Thymus (tissue), 14 donors: ENCODE measurements around the gene PSENEN. TPM values are rescaled to one million over a fixed set of nuclear protein-coding genes. Genes with fewer than 3 reads are reported as not detected.

Source experiments
- DNase-seq, 9 donors: peaks; one replicate each; pipeline ENCODE4 v3.0.0-alpha.2; 2013; ENCODE audit warnings: low spot score in 9 of 9, low read depth in 6 of 9, missing footprints in 1 of 9
- H3K27ac ChIP-seq, 2 donors: one replicate each; pipeline ENCODE4 v1.5.1; 2013; ENCODE audit warnings: control low read depth in 1 of 2, low read depth in 1 of 2, low read length in 1 of 2, mild to moderate bottlenecking in 1 of 2, moderate library complexity in 1 of 2
- H3K27me3 ChIP-seq, 2 donors: one replicate each; pipeline ENCODE4 v1.5.1; 2013; ENCODE audit warnings: low read length in 1 of 2; ENCODE audit not compliant: control insufficient read depth in 2 of 2, insufficient read depth in 1 of 2
- H3K36me3 ChIP-seq, 2 donors: one replicate each; pipeline ENCODE4 v1.5.1; 2013; ENCODE audit warnings: low read length in 1 of 2, mild to moderate bottlenecking in 1 of 2, moderate library complexity in 1 of 2; ENCODE audit not compliant: control insufficient read depth in 2 of 2, insufficient read depth in 2 of 2
- H3K4me1 ChIP-seq, 2 donors: one replicate each; pipeline ENCODE4 v1.5.1; 2013; ENCODE audit warnings: low read length in 2 of 2; ENCODE audit not compliant: control insufficient read depth in 2 of 2, insufficient read depth in 2 of 2
- H3K4me3 ChIP-seq, 2 donors: one replicate each; pipeline ENCODE4 v1.5.1; 2013; ENCODE audit warnings: low read length in 2 of 2, control low read depth in 1 of 2, mild to moderate bottlenecking in 1 of 2
- H3K9me3 ChIP-seq, 2 donors: one replicate each; pipeline ENCODE4 v1.5.1; 2013; ENCODE audit warnings: low read length in 1 of 2, mild to moderate bottlenecking in 1 of 2; ENCODE audit not compliant: control insufficient read depth in 2 of 2, insufficient read depth in 1 of 2
- WGBS: extraction: QIAGEN DNeasy Blood & Tissue Kit; methylation state at CpG from one replicate; pipeline ENCODE4 v1.1.7; 2013; 5-methylcytosine and 5-hydroxymethylcytosine counted together
- long read RNA-seq, 10 donors: transcript quantifications; one replicate each; lab custom pipeline, GENCODE V29; 2026
- polyA plus RNA-seq: library from polyadenylated mRNA; stranded (reverse); fragments of 200-250 nt; gene quantifications from one replicate; pipeline ENCODE4 v1.2.3, GENCODE V29; 2013
- total RNA-seq: library from RNA; stranded (reverse); fragments of 120-200 nt; gene quantifications from one replicate; pipeline ENCODE4 v1.2.4, GENCODE V29; 2013
- donor health status: healthy.

The PSENEN gene
- 65.1 TPM for total RNA-seq
- polyA plus RNA-seq, result 104 TPM
- long read RNA-seq, donor 1, transcript PSENEN-202 (4 exons, 1,661 nt), result major isoform, 7 of 8 reads
- long read RNA-seq, donor 1, partial matches to known transcripts, result 0 of 8 reads
- long read RNA-seq, donor 1, other reads (novel, unspliced or antisense), result 0 of 8 reads
- long read RNA-seq, donor 2, transcript PSENEN-202 (4 exons, 1,661 nt), result major isoform, 59 of 77 reads
- long read RNA-seq, donor 2, partial matches to known transcripts, result 13 of 77 reads
- long read RNA-seq, donor 2, other reads (novel, unspliced or antisense), result 0 of 77 reads
- long read RNA-seq, donor 3, transcript PSENEN-203 (3 exons, 833 nt), result minor isoform, 11 of 53 reads
- long read RNA-seq, donor 3, transcript PSENEN-202 (4 exons, 1,661 nt), result major isoform, 24 of 53 reads
- long read RNA-seq, donor 3, partial matches to known transcripts, result 0 of 53 reads
- long read RNA-seq, donor 3, other reads (novel, unspliced or antisense), result 17 of 53 reads
- long read RNA-seq, donor 4, transcript PSENEN-202 (4 exons, 1,661 nt), result major isoform, 8 of 8 reads
- long read RNA-seq, donor 4, partial matches to known transcripts, result 0 of 8 reads
- long read RNA-seq, donor 4, other reads (novel, unspliced or antisense), result 0 of 8 reads
- long read RNA-seq, donor 5, transcript PSENEN-203 (3 exons, 833 nt), result minor isoform, 5 of 70 reads
- long read RNA-seq, donor 5, transcript PSENEN-202 (4 exons, 1,661 nt), result major isoform, 35 of 70 reads
- long read RNA-seq, donor 5, partial matches to known transcripts, result 11 of 70 reads
- long read RNA-seq, donor 5, other reads (novel, unspliced or antisense), result 19 of 70 reads
- long read RNA-seq, donor 6, transcript PSENEN-202 (4 exons, 1,661 nt), result major isoform, 18 of 20 reads
- long read RNA-seq, donor 6, partial matches to known transcripts, result 0 of 20 reads
- long read RNA-seq, donor 6, other reads (novel, unspliced or antisense), result 0 of 20 reads
- long read RNA-seq, donor 7, transcript PSENEN-202 (4 exons, 1,661 nt), result major isoform, 25 of 35 reads
- long read RNA-seq, donor 7, partial matches to known transcripts, result 0 of 35 reads
- long read RNA-seq, donor 7, other reads (novel, unspliced or antisense), result 7 of 35 reads
- long read RNA-seq, donor 8, transcript PSENEN-202 (4 exons, 1,661 nt), result major isoform, 6 of 7 reads
- long read RNA-seq, donor 8, partial matches to known transcripts, result 0 of 7 reads
- long read RNA-seq, donor 8, other reads (novel, unspliced or antisense), result 0 of 7 reads
- long read RNA-seq, donor 9, transcript PSENEN-202 (4 exons, 1,661 nt), result major isoform, 23 of 27 reads
- long read RNA-seq, donor 9, partial matches to known transcripts, result 0 of 27 reads
- long read RNA-seq, donor 9, other reads (novel, unspliced or antisense), result 0 of 27 reads
- long read RNA-seq, donor 10, transcript PSENEN-202 (4 exons, 1,661 nt), result major isoform, 14 of 22 reads
- long read RNA-seq, donor 10, partial matches to known transcripts, result 0 of 22 reads
- long read RNA-seq, donor 10, other reads (novel, unspliced or antisense), result 7 of 22 reads

- Histone ChIP-seq H3K4me1 (peaks cover 30 to 59% of the 10 kb centered on the region in 2 donors), H3K36me3 (peaks cover 0 to 3% of the 10 kb centered on the region in 2 donors), H3K4me3 (peak within 1 kb of the TSS; percentile 89 to 90), H3K9me3 (peaks cover 0 to 3% of the 10 kb centered on the region in 2 donors), H3K27ac (peak within 1 kb of the TSS; percentile 98 to 100), H3K27me3 (no peaks in the 10 kb centered on the region)
- WGBS, result under 1% methylated on average over 40 of the region's 40 CpGs
- DNase-seq, result peak; percentile 94 to 100 (median 99)
Measured at GRCh38 chr19:35745328-35746086, at the start of gene PSENEN, which contains the start of gene U2AF1L4. TSS of gene PSENEN (plus strand) at chr19:35745651. CDS start at chr19:35745931, 280 bp downstream. TSS of gene U2AF1L4 (minus strand) at chr19:35745418. CDS start at chr19:35745391, 27 bp downstream.

- 94% methylated on average over 2 of the region's 2 CpGs for WGBS
- Histone ChIP-seq H3K9me3 (no peaks in the 10 kb centered on the region), H3K27me3 (peaks cover 0 to 4% of the 10 kb centered on the region in 2 donors), H3K4me1 (no peaks in the 10 kb centered on the region), H3K4me3 (no peak overlapping the region), H3K27ac (no peak overlapping the region), H3K36me3 (no peaks in the 10 kb centered on the region)
- no peak for DNase-seq
Measured at GRCh38 chr19:35695895-35696422, 49.5 kb upstream of the PSENEN start.

GRCh38 chr19:35696835-35697234, 48.6 kb upstream of the PSENEN start:
- H3K27ac ChIP-seq, result no peak overlapping the region
- DNase-seq, result no peak
- 77% methylated on average over 4 of the region's 4 CpGs for WGBS
- H3K9me3 ChIP-seq, result no peaks in the 10 kb centered on the region
- H3K36me3 ChIP-seq, result no peaks in the 10 kb centered on the region
- H3K4me3 ChIP-seq, result no peak overlapping the region
- H3K27me3 ChIP-seq, result peaks cover 0 to 4% of the 10 kb centered on the region in 2 donors
- H3K4me1 ChIP-seq, result no peaks in the 10 kb centered on the region

GRCh38 chr19:35702223-35703012, 43.0 kb upstream of the PSENEN start:
- Histone ChIP-seq H3K36me3 (no peaks in the 10 kb centered on the region), H3K27ac (peak overlapping the region in 1 of 2 donors; percentile 30), H3K27me3 (peaks cover 3 to 30% of the 10 kb centered on the region in 2 donors), H3K4me3 (peak overlapping the region; percentile 45 to 53), H3K4me1 (peaks cover 0 to 10% of the 10 kb centered on the region in 2 donors), H3K9me3 (no peaks in the 10 kb centered on the region)
- under 1% methylated on average over 50 of the region's 50 CpGs for WGBS
- DNase-seq, result peak; percentile 84 to 97 (median 93)

GRCh38 chr19:35703343-35703742, 42.1 kb upstream of the PSENEN start:
- H3K36me3 ChIP-seq, result no peaks in the 10 kb centered on the region
- no peak overlapping the region for H3K4me3 ChIP-seq
- H3K27ac ChIP-seq, result no peak overlapping the region
- no peak for DNase-seq
- no peaks in the 10 kb centered on the region for H3K9me3 ChIP-seq
- H3K4me1 ChIP-seq, result peaks cover 0 to 10% of the 10 kb centered on the region in 2 donors
- H3K27me3 ChIP-seq, result peaks cover 3 to 30% of the 10 kb centered on the region in 2 donors
- WGBS, result 60% methylated on average over 9 of the region's 9 CpGs

GRCh38 chr19:35704218-35704617, 41.2 kb upstream of the PSENEN start, which contains the start of gene ZBTB32:
TSS of gene ZBTB32 (plus strand) at chr19:35704558. CDS start at chr19:35714627, 10,069 bp downstream.
- 45% methylated on average over 24 of the region's 24 CpGs for WGBS
- Histone ChIP-seq H3K4me3 (no peak within 1 kb of the TSS), H3K9me3 (no peaks in the 10 kb centered on the region), H3K36me3 (no peaks in the 10 kb centered on the region), H3K4me1 (peaks cover 0 to 10% of the 10 kb centered on the region in 2 donors), H3K27ac (no peak within 1 kb of the TSS), H3K27me3 (peaks cover 3 to 28% of the 10 kb centered on the region in 2 donors)
- peak in 1 of 9 donors; percentile 29 for DNase-seq

GRCh38 chr19:35708391-35708790, 37.1 kb upstream of the PSENEN start:
- H3K9me3 ChIP-seq, result no peaks in the 10 kb centered on the region
- no peak for DNase-seq
- no peak overlapping the region for H3K27ac ChIP-seq
- H3K36me3 ChIP-seq, result no peaks in the 10 kb centered on the region
- peaks cover 2 to 19% of the 10 kb centered on the region in 2 donors for H3K27me3 ChIP-seq
- H3K4me3 ChIP-seq, result no peak overlapping the region
- 96% methylated on average over 1 of the region's 1 CpG for WGBS
- peaks cover 0 to 5% of the 10 kb centered on the region in 2 donors for H3K4me1 ChIP-seq
